Stimulated activated naive B cell treated with anti-CD40 and anti-IgM and Interleukin-4, amounts not matched to agents 10 μg/mL and 1 μg/mL and 100 μg/mL, for 72 hours (primary cell): ENCODE data around the gene ZBTB16.
A peak's percentile ranks its signal among the peaks of the same experiment; 100 is the strongest.

Experiments
- ATAC-seq, 2 donors: fragments of 150-1000 bp; cut with Tn5 transposase; replicated peaks; 2 replicates each; pipeline ENCODE4 v1.10.0; 2021; ENCODE audit warnings: moderate library complexity in 1 of 2
- DNase-seq: peaks from one replicate; pipeline ENCODE4 v3.0.0; 2021
- H3K27ac Mint-ChIP-seq: one replicate; pipeline ENCODE4 v1.8.0; 2022; ENCODE audit warnings: mild to moderate bottlenecking, mixed read lengths
- H3K27me3 Mint-ChIP-seq, 2 donors: one replicate each; pipeline ENCODE4 v1.8.0; 2022; ENCODE audit warnings: mixed read lengths in 2 of 2
- H3K36me3 Mint-ChIP-seq, 2 donors: one replicate each; pipeline ENCODE4 v1.8.0; 2022; ENCODE audit warnings: mixed read lengths in 2 of 2, mild to moderate bottlenecking in 1 of 2
- H3K4me1 Mint-ChIP-seq, 2 donors: one replicate each; pipeline ENCODE4 v1.8.0; 2022; ENCODE audit warnings: mixed read lengths in 2 of 2, mild to moderate bottlenecking in 1 of 2
- H3K4me3 Mint-ChIP-seq, 2 donors: one replicate each; pipeline ENCODE4 v1.8.0; 2022; ENCODE audit warnings: mild to moderate bottlenecking in 2 of 2, mixed read lengths in 2 of 2, moderate library complexity in 1 of 2
- H3K9me3 Mint-ChIP-seq, 2 donors: one replicate each; pipeline ENCODE4 v1.8.0; 2022; ENCODE audit warnings: mixed read lengths in 2 of 2, mild to moderate bottlenecking in 1 of 2

The ZBTB16 gene

GRCh38 chr11:114182471-114183043 lies 123.0 kb downstream of the ZBTB16 start:
- peak overlapping the region; percentile 81 for H3K27ac Mint-ChIP-seq
- H3K4me1 Mint-ChIP-seq: peaks cover 73 to 74% of the 10 kb centered on the region in 2 donors

GRCh38 chr11:114183044-114183511 lies 123.6 kb downstream of the ZBTB16 start:
- no peaks in the 10 kb centered on the region for H3K36me3 Mint-ChIP-seq
- no peak overlapping the region for H3K4me3 Mint-ChIP-seq
- peaks cover 74 to 78% of the 10 kb centered on the region in 2 donors for H3K4me1 Mint-ChIP-seq
- peak overlapping the region; percentile 85 for H3K27ac Mint-ChIP-seq
- DNase-seq (no peak), ATAC-seq (peak; percentile 10 to 23)
- H3K27me3 Mint-ChIP-seq: no peaks in the 10 kb centered on the region
- H3K9me3 Mint-ChIP-seq: no peaks in the 10 kb centered on the region

More at GRCh38 chr11:114182471-114183043, 123.0 kb downstream of the ZBTB16 start:
- no peaks in the 10 kb centered on the region for H3K27me3 Mint-ChIP-seq
- no peak overlapping the region for H3K4me3 Mint-ChIP-seq
- no peaks in the 10 kb centered on the region for H3K36me3 Mint-ChIP-seq
- DNase-seq: no peak
- no peaks in the 10 kb centered on the region for H3K9me3 Mint-ChIP-seq
- no peak for ATAC-seq

- peak; percentile 62 to 76 for ATAC-seq
- Mint-ChIP-seq H3K36me3 (peaks cover 0 to under 1% of the 10 kb centered on the region in 2 donors), H3K4me3 (no peak overlapping the region), H3K27me3 (no peaks in the 10 kb centered on the region), H3K27ac (peak overlapping the region; percentile 89), H3K4me1 (peaks cover 60 to 64% of the 10 kb centered on the region in 2 donors), H3K9me3 (no peaks in the 10 kb centered on the region)
- peak; percentile 36 for DNase-seq
Measured at GRCh38 chr11:114185436-114185835, 125.9 kb downstream of the ZBTB16 start.

- H3K4me3 Mint-ChIP-seq: no peak overlapping the region
- H3K27me3 Mint-ChIP-seq: no peaks in the 10 kb centered on the region
- DNase-seq: peak; percentile 45
- peaks cover 47 to 63% of the 10 kb centered on the region in 2 donors for H3K4me1 Mint-ChIP-seq
- H3K9me3 Mint-ChIP-seq: peaks cover 4 to 7% of the 10 kb centered on the region in 2 donors
- peaks cover 6 to 9% of the 10 kb centered on the region in 2 donors for H3K36me3 Mint-ChIP-seq
- H3K27ac Mint-ChIP-seq: peak overlapping the region; percentile 79
- ATAC-seq: peak; percentile 84 to 90
Measured at GRCh38 chr11:114187173-114187572, 127.7 kb downstream of the ZBTB16 start.

- H3K4me1 Mint-ChIP-seq: peaks cover 40 to 67% of the 10 kb centered on the region in 2 donors
- DNase-seq (no peak), ATAC-seq (no peak)
- H3K27me3 Mint-ChIP-seq: no peaks in the 10 kb centered on the region
- no peak overlapping the region for H3K27ac Mint-ChIP-seq
- H3K9me3 Mint-ChIP-seq: peaks cover 4 to 8% of the 10 kb centered on the region in 2 donors
- peaks cover 8 to 9% of the 10 kb centered on the region in 2 donors for H3K36me3 Mint-ChIP-seq
- no peak overlapping the region for H3K4me3 Mint-ChIP-seq
Measured at GRCh38 chr11:114188851-114189570, 129.5 kb downstream of the ZBTB16 start.

- Mint-ChIP-seq H3K4me3 (no peak overlapping the region), H3K36me3 (peaks cover 8 to 9% of the 10 kb centered on the region in 2 donors), H3K27me3 (no peaks in the 10 kb centered on the region), H3K4me1 (peaks cover 38 to 74% of the 10 kb centered on the region in 2 donors), H3K9me3 (peaks cover 4 to 8% of the 10 kb centered on the region in 2 donors), H3K27ac (no peak overlapping the region)
- DNase-seq (no peak), ATAC-seq (no peak)
Measured at GRCh38 chr11:114190630-114191029, 131.1 kb downstream of the ZBTB16 start.

- Mint-ChIP-seq H3K4me1 (peaks cover 30 to 67% of the 10 kb centered on the region in 2 donors), H3K27ac (no peak overlapping the region), H3K9me3 (peaks cover 4 to 8% of the 10 kb centered on the region in 2 donors), H3K4me3 (no peak overlapping the region), H3K27me3 (no peaks in the 10 kb centered on the region), H3K36me3 (peaks cover 8 to 9% of the 10 kb centered on the region in 2 donors)
- ATAC-seq: no peak
- no peak for DNase-seq
Measured at GRCh38 chr11:114191893-114192292, 132.4 kb downstream of the ZBTB16 start.

- Mint-ChIP-seq H3K27me3 (no peaks in the 10 kb centered on the region), H3K9me3 (peaks cover 4 to 8% of the 10 kb centered on the region in 2 donors), H3K4me1 (peaks cover 28 to 64% of the 10 kb centered on the region in 2 donors), H3K27ac (no peak overlapping the region), H3K4me3 (no peak overlapping the region), H3K36me3 (peaks cover 8 to 9% of the 10 kb centered on the region in 2 donors)
- ATAC-seq (no peak), DNase-seq (no peak)
Measured at GRCh38 chr11:114192841-114193389, 133.4 kb downstream of the ZBTB16 start.

GRCh38 chr11:114193730-114194679 lies 134.5 kb downstream of the ZBTB16 start:
- Mint-ChIP-seq H3K9me3 (peaks cover 4 to 8% of the 10 kb centered on the region in 2 donors), H3K27ac (no peak overlapping the region), H3K36me3 (peaks cover 8 to 9% of the 10 kb centered on the region in 2 donors), H3K4me3 (no peak overlapping the region), H3K4me1 (peaks cover 22 to 53% of the 10 kb centered on the region in 2 donors), H3K27me3 (no peaks in the 10 kb centered on the region)
- ATAC-seq (no peak), DNase-seq (no peak)

GRCh38 chr11:114194702-114195101 lies 135.2 kb downstream of the ZBTB16 start:
- DNase-seq (no peak), ATAC-seq (no peak)
- H3K4me1 Mint-ChIP-seq: peaks cover 22 to 52% of the 10 kb centered on the region in 2 donors
- H3K27me3 Mint-ChIP-seq: no peaks in the 10 kb centered on the region
- H3K36me3 Mint-ChIP-seq: peaks cover 8 to 9% of the 10 kb centered on the region in 2 donors
- H3K4me3 Mint-ChIP-seq: no peak overlapping the region
- H3K9me3 Mint-ChIP-seq: peaks cover 4 to 8% of the 10 kb centered on the region in 2 donors
- H3K27ac Mint-ChIP-seq: no peak overlapping the region

- H3K4me1 Mint-ChIP-seq: peaks cover 22 to 52% of the 10 kb centered on the region in 2 donors
- no peak overlapping the region for H3K4me3 Mint-ChIP-seq
- H3K27me3 Mint-ChIP-seq: no peaks in the 10 kb centered on the region
- H3K27ac Mint-ChIP-seq: no peak overlapping the region
- H3K9me3 Mint-ChIP-seq: peaks cover 4 to 8% of the 10 kb centered on the region in 2 donors
- peaks cover 8 to 9% of the 10 kb centered on the region in 2 donors for H3K36me3 Mint-ChIP-seq
- no peak for ATAC-seq
- no peak for DNase-seq
Measured at GRCh38 chr11:114195151-114195550, 135.6 kb downstream of the ZBTB16 start.

GRCh38 chr11:114195981-114196731 lies 136.6 kb downstream of the ZBTB16 start:
- H3K27me3 Mint-ChIP-seq: no peaks in the 10 kb centered on the region
- H3K4me3 Mint-ChIP-seq: no peak overlapping the region
- peaks cover 4% of the 10 kb centered on the region in 2 donors for H3K36me3 Mint-ChIP-seq
- H3K4me1 Mint-ChIP-seq: peaks cover 22 to 52% of the 10 kb centered on the region in 2 donors
- no peak overlapping the region for H3K27ac Mint-ChIP-seq
- ATAC-seq (peak; percentile 56 to 61), DNase-seq (no peak)
- peaks cover 0 to 5% of the 10 kb centered on the region in 2 donors for H3K9me3 Mint-ChIP-seq
